Erythroblast (primary cell): ENCODE data around the gene BLACAT1.

Source experiments
- DNase-seq, 2 experiments: peaks; one replicate each; lab custom pipeline; 2025; lab: John Stamatoyannopoulos, UW
- GATA1 ChIP-seq: IDR thresholded peaks from 2 replicates; pipeline ENCODE4 v1.6.1; 2011; ENCODE audit warnings: low read depth, mild to moderate bottlenecking, control low read depth, low read length, moderate library complexity
- POLR2A ChIP-seq: IDR thresholded peaks from 2 replicates; pipeline ENCODE4 v1.6.1; 2011; ENCODE audit warnings: mild to moderate bottlenecking, low read length

Gene BLACAT1

DNA sequence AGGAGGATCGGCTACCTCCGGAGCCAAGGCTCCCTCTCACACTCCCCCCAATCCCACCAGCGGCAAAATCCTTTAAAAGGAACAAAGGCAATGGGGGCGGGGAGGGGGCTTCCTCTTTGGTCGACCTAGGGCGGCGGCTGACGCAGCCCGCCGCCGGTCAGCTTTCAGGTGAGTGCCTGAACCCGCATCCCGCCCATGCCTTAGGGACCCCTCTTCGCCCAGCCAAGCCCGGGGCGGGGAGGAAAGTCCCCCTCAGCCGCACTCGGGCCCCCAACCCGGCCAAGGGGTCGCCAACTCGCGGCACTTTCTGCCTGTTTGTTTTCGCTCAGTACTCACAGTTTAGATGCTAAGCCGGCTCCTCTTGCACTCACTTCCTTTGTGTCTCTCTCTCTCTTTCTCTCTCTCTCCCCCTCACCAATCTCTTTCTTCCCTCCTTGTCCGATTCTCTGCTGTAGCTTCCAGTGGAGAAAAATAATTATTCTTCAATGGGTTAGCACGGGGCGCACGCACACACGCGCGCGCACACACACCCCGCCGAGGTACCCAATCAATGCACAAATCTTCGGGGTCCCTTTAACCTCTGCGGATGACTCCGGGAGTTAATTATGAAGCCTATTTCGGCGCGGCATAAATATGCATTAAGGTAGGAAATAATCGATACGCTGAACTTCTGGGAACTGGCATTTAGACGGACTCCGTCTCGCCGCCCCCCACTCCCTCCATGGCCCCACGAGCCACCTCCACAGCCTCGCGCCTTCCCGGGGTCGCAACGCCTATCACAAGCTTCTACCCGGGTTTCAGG is at the start of gene BLACAT1:
Gene BLACAT1 (minus strand): TSS at position 465 of the 802 bp plus-strand sequence.
- TF ChIP-seq GATA1 (no peak), POLR2A (no peak)
- DNase-seq, result no peak

DNA sequence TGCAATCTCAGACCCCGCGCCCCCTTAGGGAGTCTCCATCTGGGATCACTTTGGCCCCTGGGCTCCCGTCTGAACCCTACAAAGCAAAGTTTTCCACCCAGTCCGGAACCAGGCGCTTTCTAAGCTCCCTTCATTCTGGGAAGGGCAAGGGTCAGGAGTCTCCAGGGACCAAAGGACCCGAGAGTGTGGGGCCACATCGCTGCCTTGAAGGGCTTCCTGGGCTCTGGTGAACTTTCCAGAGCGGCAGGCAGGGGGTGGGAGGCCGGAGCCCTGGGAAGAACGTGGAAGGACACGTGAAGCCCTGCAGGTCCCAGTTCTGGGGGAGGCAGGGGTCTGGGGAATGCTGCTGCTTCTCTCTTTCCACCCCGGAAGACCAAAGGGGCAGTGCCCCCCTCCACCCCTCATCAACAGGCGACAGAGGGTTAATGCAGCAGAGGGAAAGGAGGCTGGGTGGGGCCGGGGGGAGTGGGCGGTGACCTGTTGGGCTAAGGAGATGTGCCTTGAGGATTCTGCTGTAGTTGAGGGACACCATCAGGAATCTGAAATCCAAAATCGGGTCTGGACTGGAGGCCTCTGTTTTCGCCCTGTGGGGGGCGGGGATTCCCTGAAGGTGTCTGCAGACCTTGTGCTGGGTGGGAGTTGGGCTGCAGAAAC is 49.4 kb upstream of the BLACAT1 start:
- no peak for DNase-seq
- TF ChIP-seq GATA1, result no peak
- no peak for TF ChIP-seq POLR2A

DNA sequence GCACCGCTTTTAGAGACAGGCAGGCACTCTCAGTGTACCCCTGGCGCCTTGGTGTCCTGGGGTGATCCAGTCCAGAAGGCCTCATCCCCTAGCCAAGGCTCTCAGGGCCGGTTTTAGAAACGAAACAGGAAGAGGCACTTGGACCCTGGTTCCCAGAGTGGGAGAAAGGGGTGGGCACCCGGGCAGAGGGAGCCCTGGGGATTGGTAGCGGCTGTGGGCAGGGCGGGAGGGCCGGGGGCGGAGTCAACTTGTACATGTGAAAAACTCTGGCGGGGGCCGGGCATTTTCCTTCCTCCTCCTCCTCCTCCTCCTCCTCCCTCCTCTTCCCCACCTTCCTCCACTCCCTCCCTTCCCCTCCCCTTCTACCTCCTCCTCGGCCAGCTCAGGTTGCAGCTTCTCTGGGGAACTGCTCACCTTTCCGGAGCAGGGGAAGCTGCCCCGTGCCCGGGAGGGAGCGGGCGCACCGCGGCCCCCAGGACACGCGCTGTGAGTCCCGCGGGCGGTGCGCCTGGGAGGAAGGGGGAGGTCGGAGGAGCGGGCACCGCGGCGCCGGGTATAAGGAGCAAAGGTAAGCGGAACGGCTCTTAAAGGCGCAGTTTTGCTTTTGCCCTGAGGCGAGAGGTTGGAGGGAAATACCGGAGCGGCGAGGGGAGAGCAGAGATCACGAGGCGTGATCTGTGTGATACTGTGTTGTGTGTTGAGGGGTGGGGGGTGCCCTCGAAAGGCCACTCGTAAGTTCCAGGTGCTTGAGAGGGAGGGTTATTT is 48.6 kb upstream of the BLACAT1 start, which contains the start of gene CDK18:
Gene CDK18 (plus strand): TSS at position 359 of the 765 bp plus-strand sequence. CDS start 18,499 bp downstream, outside the sequence.
- TF ChIP-seq GATA1 (no peak), POLR2A (no peak)
- no peak for DNase-seq

DNA sequence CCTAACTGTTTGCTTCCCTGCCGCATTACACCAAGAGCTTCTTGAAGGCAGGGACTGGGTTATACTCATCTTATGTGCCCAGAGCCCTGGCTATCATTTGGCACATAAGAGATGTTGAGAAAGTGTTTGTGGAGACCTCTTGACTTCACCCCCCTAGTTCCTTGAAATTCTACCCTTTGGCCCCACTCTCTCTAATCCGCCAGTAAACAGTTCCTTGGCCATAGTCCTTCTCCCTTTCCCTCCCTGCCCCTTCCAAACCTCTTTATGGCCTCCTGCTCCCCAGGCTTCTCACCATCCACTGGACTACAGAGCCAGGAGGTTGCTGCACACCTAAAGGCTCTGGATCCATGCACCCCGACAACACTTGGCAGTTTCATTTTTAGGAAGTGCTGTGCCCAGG is 47.1 kb upstream of the BLACAT1 start:
- TF ChIP-seq POLR2A, result no peak
- TF ChIP-seq GATA1, result no peak

DNA sequence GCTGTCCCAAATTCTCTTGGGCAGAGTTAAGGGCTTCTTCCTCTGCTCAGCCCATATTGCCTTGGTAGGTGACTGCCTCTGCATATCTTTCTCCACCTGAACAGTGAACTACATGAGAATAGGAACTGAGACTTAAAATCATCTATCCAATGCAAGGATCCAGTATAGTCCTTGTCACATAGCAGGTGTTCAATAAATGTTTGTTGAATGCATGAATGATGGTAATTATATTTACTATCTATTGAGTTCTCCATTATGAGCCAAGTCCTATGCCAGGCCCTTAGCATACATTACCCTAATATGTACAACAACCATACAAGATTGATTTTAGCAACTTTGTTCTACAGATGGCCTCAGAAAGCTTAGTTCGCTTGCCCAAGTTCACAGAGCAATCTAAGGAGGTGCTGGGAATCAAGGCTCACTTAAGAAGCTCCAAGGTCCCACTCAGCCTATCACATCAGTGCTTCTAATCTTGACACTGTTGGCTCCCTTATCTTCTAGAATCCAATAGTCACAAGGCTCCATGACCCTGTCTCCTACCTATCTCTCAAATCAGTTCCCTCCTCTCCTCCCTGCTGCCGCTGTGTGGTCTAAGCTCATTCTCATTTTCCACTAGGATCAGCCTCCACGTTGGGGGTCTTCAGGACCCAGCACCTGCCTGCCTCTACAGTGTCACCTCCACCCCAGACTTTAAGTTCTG is 46.4 kb upstream of the BLACAT1 start:
- no peak for DNase-seq
- no peak for TF ChIP-seq GATA1
- no peak for TF ChIP-seq POLR2A

More for the DNA sequence above, 47.1 kb upstream of the BLACAT1 start:
- no peak for DNase-seq

DNA sequence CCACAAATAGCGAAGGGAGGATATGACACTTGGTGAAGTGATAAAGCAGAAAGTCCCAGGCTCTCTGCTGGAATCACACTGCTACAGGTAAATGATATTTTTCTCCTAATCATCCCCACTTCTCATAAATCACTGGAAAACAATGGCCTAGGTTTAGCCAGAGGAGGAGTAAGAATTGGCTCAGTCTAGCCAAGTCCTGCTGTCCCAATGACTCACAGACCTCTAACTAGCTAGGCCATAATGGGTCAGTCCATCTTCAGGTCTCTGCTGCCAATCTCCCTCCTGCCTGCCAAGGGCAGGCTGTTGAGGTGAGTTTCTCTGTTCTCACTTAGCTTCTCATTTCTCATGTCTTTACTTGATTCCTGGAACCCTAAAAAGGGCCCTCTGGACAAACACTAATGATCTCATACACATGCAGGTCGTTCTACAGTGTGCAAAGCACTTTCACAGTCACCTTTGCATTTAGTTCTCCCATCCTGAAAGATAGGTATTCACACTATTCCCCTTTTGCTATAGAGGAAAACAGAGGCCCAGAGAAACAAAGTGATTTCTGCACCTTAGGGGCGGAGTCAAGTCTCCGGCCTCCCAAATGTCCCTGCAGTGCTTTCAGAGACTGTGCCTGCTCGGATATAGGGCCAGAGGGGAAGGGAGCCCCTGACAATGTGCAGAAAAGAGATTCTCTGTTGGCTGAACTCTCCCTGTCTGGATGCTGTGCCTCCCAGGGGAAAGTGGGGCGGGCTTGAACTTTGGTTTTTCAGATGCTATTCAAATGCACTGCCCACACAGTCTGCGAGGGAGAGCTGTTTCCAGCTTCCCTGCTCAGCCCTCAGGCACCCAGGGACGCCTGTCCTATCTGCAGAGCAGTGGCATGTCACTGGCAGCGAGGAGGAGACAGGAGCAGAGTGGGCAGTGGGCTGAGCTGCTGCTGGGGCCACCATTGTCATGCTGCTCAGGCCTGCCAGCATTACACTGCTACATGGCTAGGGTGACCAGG is 44.7 kb upstream of the BLACAT1 start:
- no peak for DNase-seq
- TF ChIP-seq GATA1 (no peak), POLR2A (no peak)

DNA sequence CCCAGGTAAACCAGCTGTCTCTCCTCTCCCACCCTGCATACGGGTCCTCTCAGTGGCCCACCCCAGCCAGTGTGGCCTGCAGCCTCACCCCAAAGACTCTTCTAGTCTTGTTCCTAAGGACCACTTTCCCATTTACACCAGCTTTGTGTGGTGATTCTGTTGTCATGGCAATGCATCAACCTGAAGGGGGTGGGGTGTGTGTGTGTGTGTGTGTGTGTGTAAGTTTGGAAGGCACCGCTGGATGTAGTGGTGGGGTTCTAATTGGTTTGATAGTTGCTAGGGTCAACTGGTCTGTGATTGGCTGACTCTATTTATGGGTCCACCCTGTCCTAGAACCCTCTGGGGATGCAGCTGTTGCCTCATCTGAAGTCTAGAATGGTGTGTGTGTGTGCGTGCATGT is 43.9 kb upstream of the BLACAT1 start:
- TF ChIP-seq POLR2A (no peak), GATA1 (no peak)
- DNase-seq, result no peak

DNA sequence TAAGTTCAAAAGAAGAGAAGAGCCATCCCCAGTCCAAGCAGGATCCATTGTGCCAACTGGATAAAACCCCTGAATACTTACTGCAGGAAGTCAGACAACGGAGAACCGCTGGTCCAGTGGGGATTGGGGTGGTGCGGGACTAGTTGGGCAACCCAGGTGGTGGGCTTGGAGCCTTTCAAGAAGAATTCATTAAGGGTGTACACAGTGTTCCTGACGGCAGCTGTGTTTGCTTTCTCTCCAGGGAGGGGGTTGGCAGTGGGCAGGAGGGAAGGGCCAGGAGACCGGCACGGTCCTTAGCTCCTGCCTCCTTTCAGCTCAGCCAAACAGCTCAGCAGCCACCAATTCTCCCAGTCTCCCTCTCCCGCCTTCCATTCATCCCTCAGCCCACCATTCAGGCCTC is 41.5 kb upstream of the BLACAT1 start:
- no peak for TF ChIP-seq POLR2A
- no peak for TF ChIP-seq GATA1
- no peak for DNase-seq

DNA sequence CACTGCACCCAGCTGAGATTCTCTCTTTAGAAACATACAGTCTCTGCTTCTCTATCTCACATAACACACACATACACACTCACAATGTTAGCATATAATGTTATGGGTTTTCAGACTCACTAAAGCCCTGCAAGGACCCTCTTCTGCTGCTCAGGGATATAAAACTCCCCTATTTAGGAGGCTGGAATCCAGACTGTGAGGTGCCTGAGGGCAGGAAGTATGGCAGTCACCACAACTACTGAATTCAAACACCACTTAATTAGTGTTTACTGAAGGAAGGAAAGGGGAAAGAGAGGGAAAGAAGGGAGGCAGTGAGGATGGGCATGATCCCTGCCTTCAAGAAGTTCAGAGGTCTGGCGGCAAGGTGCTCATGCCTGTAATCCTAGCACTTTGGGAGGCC is 40.8 kb upstream of the BLACAT1 start:
- DNase-seq, result no peak
- TF ChIP-seq POLR2A, result no peak
- no peak for TF ChIP-seq GATA1

DNA sequence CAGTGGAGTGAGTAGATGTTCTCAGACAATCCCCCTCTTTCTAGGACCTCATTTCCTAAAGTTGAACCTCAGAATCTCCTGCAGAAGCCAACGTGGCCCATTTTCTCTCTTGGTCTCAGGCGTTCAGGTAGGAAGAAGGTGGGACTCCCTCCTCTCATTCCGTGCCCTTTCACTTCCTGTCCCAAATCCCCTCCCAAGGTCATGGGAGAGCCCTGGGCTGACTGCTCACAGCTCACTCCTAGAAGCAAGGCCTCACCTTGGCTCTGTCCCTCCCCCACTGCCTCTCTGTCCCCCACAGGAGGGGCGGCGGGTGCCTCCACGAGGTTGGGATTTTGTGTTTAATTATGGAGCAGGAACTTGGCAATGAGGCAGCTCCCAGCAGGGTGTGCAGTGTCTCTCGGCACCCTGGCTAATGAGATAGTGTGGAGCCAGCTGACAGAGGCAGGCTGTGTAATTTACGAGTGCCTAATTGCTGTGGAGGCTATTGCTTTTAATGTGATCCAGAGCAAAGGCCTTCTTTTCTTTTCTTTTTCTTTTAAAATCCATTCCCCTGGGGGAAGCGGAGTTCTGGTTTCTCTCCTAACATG is 39.5 kb upstream of the BLACAT1 start:
- no peak for DNase-seq
- TF ChIP-seq POLR2A (no peak), GATA1 (no peak)

DNA sequence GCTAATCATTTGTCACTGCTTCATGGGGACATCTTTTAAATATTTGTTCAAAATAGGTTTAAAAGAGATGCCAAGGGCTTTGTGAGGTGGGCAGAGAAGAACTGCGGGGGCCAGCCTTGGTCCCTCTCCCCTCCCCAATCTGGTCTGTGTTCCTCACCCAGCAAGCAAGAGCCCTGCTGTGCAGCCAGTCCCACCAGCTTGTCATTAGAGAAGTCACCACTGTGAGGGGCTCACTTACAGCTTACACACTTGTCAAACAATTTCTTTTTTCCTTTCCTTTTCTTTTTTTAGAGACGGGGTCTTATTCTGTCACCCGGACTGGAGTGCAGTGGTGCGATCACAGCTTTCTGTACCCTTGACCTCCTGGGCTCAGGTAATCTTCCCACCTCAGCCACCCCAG is 38.3 kb upstream of the BLACAT1 start:
- TF ChIP-seq POLR2A (no peak), GATA1 (no peak)
- DNase-seq, result no peak

DNA sequence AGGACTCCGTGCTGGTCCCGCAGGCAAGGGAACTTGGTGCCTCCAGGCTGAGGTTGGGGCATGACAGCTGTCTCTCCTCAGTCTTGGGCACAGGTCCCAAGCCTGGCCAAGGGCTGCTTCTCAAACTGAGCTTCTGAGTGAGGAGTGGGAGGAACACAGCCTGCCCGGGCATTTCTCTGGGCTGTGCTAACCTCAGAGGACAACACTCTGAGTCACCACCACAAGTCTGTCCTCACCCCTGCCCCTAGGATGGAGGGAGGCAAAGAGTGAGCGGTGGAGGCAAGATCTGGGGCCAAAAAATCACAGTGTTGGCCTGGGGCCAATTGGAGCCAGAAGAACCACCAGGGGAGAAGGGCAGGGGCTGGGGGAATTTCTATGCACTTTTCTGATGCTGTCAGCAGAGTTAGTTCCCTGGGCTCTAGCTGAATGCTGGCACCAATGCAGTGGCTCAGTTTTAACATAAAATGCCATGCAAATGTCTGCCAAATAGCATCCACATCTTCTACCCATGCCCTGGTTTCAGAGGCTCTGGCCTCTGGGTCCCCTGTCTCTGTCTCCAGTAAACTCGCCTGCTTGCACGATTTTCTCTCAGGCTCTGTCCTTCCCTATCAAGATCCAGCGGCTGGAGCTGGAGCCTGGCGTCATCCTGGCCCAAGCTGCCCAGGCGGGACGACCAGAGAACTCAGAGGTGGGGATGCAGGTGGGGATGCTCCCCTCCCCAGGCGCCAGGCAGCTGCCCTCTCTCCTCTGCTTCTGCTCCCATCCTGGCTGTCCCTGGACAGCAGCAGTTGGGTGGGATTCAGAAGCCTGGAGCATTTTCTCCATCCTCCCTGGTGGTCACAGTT is 37.6 kb upstream of the BLACAT1 start:
- no peak for TF ChIP-seq POLR2A
- no peak for DNase-seq
